HepG2 (cell line): ENCODE data around the gene CAPN15. TPM values are rescaled to one million over a fixed set of nuclear protein-coding genes. Genes with fewer than 3 reads are reported as not detected.

Experiments used
- ATAC-seq: fragments of 200-7000 bp; cut with Tn5 transposase; 3 replicates; pipeline ENCODE4 v1.9.1; 2020; ENCODE audit warnings: mild to moderate bottlenecking, moderate library complexity
- BruUV-seq: library from RNA; stranded (reverse); fragments of 400-500 nt; replicated peaks from 2 replicates; lab custom pipeline; 2021; lab: Mats Ljungman, UMichigan
- CTCF ChIA-PET: fragments of 300-600 bp; formaldehyde crosslinking; extraction: SDS; loops from one replicate; lab custom pipeline; 2021; ENCODE audit warnings: low total read pairs, inconsistent platforms, low intra/inter-chr PET ratio; lab: Yijun Ruan, JAX
- POLR2A ChIA-PET: fragments of 350-600 bp; sonication (Branson Sonifier 250); formaldehyde crosslinking; loops from one replicate; lab custom pipeline; 2020; ENCODE audit warnings: antibody characterized with exemption, inconsistent platforms; lab: Yijun Ruan, JAX
- DNase-seq: peaks from one replicate; pipeline ENCODE4 v3.0.0-alpha.2; 2015; ENCODE audit warnings: low spot score
- FAIRE-seq: peaks from 3 replicates; lab custom pipeline; 2011; peaks lifted over from hg19 to GRCh38; lab: Jason Lieb, UNC
- H2AFZ ChIP-seq: one replicate; pipeline ENCODE4 v1.6.1; 2011; ENCODE audit warnings: low read length, inconsistent platforms
- H3K27ac ChIP-seq: fragments of 300-600 bp; 3 replicates; pipeline ENCODE4 v1.8.0; 2011; ENCODE audit warnings: mixed run types, mild to moderate bottlenecking, mixed read lengths, low read length, inconsistent platforms; ENCODE audit not compliant: insufficient read depth; ENCODE audit errors: extremely low read length
- H3K27me3 ChIP-seq, 2 experiments: fragments of 200-600 bp in 1 of 2; 2 replicates in 1 of 2; 3 replicates in 1 of 2; pipeline versions ENCODE4 v1.6.0 to v1.8.0; 2011; ENCODE audit warnings: low read length in 2 of 2, mild to moderate bottlenecking in 2 of 2, moderate library complexity in 2 of 2, inconsistent platforms in 1 of 2; ENCODE audit not compliant: insufficient read depth in 2 of 2, control insufficient read depth in 1 of 2
- H3K36me3 ChIP-seq, 2 experiments: fragments of 200-600 bp in 1 of 2; replicated peaks in 1 of 2; 2 replicates in 1 of 2; 3 replicates in 1 of 2; pipeline versions ENCODE4 v1.5.1 to v1.8.0; 2011; ENCODE audit warnings: low read length in 2 of 2, inconsistent platforms in 1 of 2; ENCODE audit not compliant: insufficient read depth in 2 of 2, control insufficient read depth in 1 of 2
- H3K4me1 ChIP-seq: 2 replicates; pipeline ENCODE4 v1.5.1; 2012; ENCODE audit warnings: low read length, inconsistent platforms; ENCODE audit not compliant: insufficient read depth
- H3K4me2 ChIP-seq: 2 replicates; pipeline ENCODE4 v1.6.0; 2011; ENCODE audit warnings: low read depth, low read length, inconsistent platforms
- H3K4me3 ChIP-seq, 3 experiments: fragments of 200-600 bp in 1 of 3; sonication (generic), shearing (Covaris generic) in 1 of 3; replicated peaks in 1 of 3; 2 replicates each; pipeline ENCODE4 v1.5.1; 2011 to 2016; ENCODE audit warnings: low read length in 3 of 3, inconsistent platforms in 2 of 3, low read depth in 2 of 3, mild to moderate bottlenecking in 2 of 3, control low read depth in 1 of 3, mixed read lengths in 1 of 3; ENCODE audit not compliant: insufficient read depth in 1 of 3
- H3K79me2 ChIP-seq: one replicate; pipeline ENCODE4 v1.6.1; 2011; ENCODE audit warnings: low read length, inconsistent platforms; ENCODE audit not compliant: insufficient read depth
- H3K9ac ChIP-seq: 2 replicates; pipeline ENCODE4 v1.6.0; 2011; ENCODE audit warnings: mild to moderate bottlenecking, low read depth, low read length, inconsistent platforms; ENCODE audit not compliant: insufficient read depth
- H3K9me3 ChIP-seq: 2 replicates; pipeline ENCODE4 v1.5.1; 2012; ENCODE audit warnings: mild to moderate bottlenecking, low read length
- H4K20me1 ChIP-seq: 2 replicates; pipeline ENCODE4 v1.6.0; 2011; ENCODE audit warnings: inconsistent platforms, mild to moderate bottlenecking, low read length, moderate library complexity; ENCODE audit not compliant: insufficient read depth
- AGO2 ChIP-seq: fragments of 200-400 bp; formaldehyde crosslinking; optimal IDR thresholded peaks from 2 replicates; pipeline ENCODE3; 2017; ENCODE audit warnings: mild to moderate bottlenecking, low read depth, low read length, moderate library complexity
- HNRNPL ChIP-seq: fragments of 200-400 bp; formaldehyde crosslinking; IDR thresholded peaks from 2 replicates; pipeline ENCODE4 v1.6.1; 2017; ENCODE audit warnings: mild to moderate bottlenecking, low read depth, low read length
- ZFP36L1 ChIP-seq: sonication (generic); formaldehyde crosslinking; IDR thresholded peaks from 2 replicates; pipeline ENCODE4 v1.8.0; 2022; ENCODE audit warnings: mild to moderate bottlenecking, missing genetic modification reagents, moderate library complexity
- ZNF749 ChIP-seq: sonication (generic); formaldehyde crosslinking; IDR thresholded peaks from 2 replicates; pipeline ENCODE4 v1.8.0; 2022; ENCODE audit warnings: mild to moderate bottlenecking, missing genetic modification reagents, moderate library complexity, borderline replicate concordance
- WGBS: methylation state at CpG from one replicate; pipeline ENCODE4 v1.1.6; 2017; ENCODE audit warnings: low lambda C conversion rate; 5-methylcytosine and 5-hydroxymethylcytosine counted together
- in situ Hi-C: cut with HindIII; loops from 2 replicates; pipeline ENCODE4 v1.10.0; 2017; ENCODE audit warnings: low pct_unique_long_range_greater_than_20kb; ENCODE audit not compliant: extremely low pct_ligation_motif_present
- intact Hi-C: fragments of 100-400 bp; cut with micrococcal nuclease; formaldehyde crosslinking; loops from one replicate; pipeline ENCODE4 v1.10.0; 2022; ENCODE audit not compliant: unreplicated experiment
- polyA plus RNA-seq, 8 experiments: library from polyadenylated mRNA; depleted of rRNA in 3 of 8; stranded (reverse) in 7 of 8; unstranded in 1 of 8; fragments of >200 nt; fragmentation: Illumina TruSeq in 4 of 8; extraction: Trizol in 4 of 8; gene quantifications; 2 replicates each; pipeline versions ENCODE4 v1.2.1 to v1.2.3, GENCODE V29; 2011 to 2016; ENCODE audit warnings: low read depth in 4 of 8, missing spikeins in 1 of 8, mixed read lengths in 1 of 8; ENCODE audit not compliant: insufficient read depth in 1 of 8
- total RNA-seq, 5 experiments: library from RNA; depleted of rRNA; stranded (reverse); fragments of >200 nt; fragmentation: Illumina TruSeq; extraction: Trizol; gene quantifications; 2 replicates each; pipeline ENCODE4 v1.2.3, GENCODE V29; 2016; ENCODE audit warnings: low read depth in 1 of 5
- TF ChIP-seq, protein P1 (sequence below): sonication (generic); formaldehyde crosslinking; IDR thresholded peaks from 2 replicates; pipeline ENCODE4 v1.5.0; 2020; ENCODE audit warnings: mild to moderate bottlenecking, missing genetic modification reagents

Gene CAPN15
- total and polyA plus RNA-seq, 2 of the 13 experiments (the other 11 are each of a cell fraction or from before 2014, with no cell fraction given), result 14.9 to 24.5 TPM

DNA sequence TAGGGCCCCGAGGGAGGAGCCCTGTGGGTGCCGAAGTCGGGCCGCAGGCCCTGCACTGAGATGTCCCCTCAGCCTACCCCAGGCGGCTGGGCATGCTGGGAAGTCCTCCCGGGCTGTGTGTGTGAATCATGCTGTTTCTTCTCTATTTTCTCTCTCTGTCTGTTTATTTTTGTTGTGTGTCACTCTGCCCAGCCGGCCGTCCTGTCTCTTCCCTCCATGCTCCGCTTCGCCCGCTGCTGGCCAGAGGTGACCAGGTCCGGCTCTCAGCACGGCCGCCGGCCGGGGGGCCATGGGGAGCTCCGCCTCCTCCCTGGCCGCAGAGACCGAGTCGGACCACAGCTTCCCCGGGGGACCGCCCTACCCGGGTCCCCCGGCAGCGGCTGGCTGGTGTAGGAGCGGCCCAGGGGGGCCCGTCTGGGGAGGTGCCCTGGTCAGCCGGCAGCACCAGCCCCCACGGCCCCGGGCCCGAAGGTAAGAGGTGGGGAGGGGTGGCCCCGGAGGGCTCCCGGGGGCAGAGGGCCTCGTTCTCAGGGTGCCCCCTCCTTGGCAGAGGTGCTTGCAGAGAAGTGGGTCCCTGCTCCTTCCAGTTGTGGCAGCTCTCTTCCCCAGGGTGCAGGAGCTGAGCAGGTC, 12.5 kb downstream of the CAPN15 start:
- no peak overlapping the region for H2AFZ ChIP-seq
- H3K27me3 ChIP-seq, result no peaks in the 10 kb centered on the region
- BruUV-seq, result no TSS peak
- no peak overlapping the region for H3K9ac ChIP-seq
- no peak overlapping the region for H3K4me3 ChIP-seq
- no peak for DNase-seq
- 97% methylated on average over 25 of the region's 34 CpGs for WGBS
- CTCF ChIA-PET, result no interaction called here
- H3K27ac ChIP-seq, result no peak overlapping the region
- TF ChIP-seq ZNF749 (CRISPR knock-in tag) (no peak), ZFP36L1 (CRISPR knock-in tag) (no peak), AGO2 (peak; percentile 16)
- TF ChIP-seq, all 625 proteins: peak for 1
- H3K79me2 ChIP-seq, result peaks cover 57% of the 10 kb centered on the region
- in situ Hi-C loops (no loop called here), intact Hi-C loops (no loop called here)
- no peaks in the 10 kb centered on the region for H3K9me3 ChIP-seq
- no peaks in the 10 kb centered on the region for H4K20me1 ChIP-seq
- peaks cover 28% of the 10 kb centered on the region for H3K4me1 ChIP-seq
- POLR2A ChIA-PET, result no interaction called here
- no peak for ATAC-seq
- peaks cover 13 to 20% of the 10 kb centered on the region in 2 experiments; a peak in 4 of 5 replicates for H3K36me3 ChIP-seq
- H3K4me2 ChIP-seq, result no peak overlapping the region
- FAIRE-seq, result no peak

DNA sequence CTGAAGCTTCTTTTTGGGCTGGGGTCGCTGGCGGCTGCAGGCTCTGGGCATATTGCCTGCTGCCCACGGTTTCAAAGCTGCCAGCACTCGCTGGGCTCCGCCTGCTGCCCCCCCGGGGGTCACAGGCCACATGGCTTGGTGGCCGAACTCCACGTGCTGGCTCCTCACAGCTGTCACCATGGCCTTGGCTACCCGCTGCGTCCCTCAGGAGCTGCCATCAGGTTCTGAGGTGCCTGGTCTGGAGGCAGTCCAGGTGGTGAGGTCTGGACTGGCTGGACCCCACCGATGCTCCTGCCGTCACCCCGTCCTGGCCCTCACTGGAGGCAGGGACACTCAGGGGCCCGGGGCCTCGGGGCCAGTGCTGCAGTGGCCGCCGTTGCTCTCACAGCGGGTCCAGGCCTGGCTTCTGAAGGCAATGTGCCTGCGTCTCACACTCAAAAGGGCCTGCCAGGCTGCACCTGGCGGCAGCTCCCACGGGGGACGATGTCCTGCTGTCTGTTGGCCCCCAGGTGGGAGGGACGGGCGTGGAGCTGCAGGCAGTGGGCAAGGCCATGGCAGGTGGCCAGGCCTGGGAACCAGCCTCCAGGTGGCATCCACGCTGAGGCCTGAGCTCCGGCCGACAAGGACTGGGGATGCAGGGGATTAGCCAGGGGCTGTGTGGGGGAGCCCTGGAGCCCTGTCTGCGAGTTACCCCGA, 13.3 kb downstream of the CAPN15 start:
- H4K20me1 ChIP-seq, result no peaks in the 10 kb centered on the region
- intact Hi-C loops, result no loop called here
- TF ChIP-seq AGO2 (peak; percentile 52), HNRNPL (peak; percentile 66; the same call in 1 of the 2 replicates)
- TF ChIP-seq, protein P1, sequence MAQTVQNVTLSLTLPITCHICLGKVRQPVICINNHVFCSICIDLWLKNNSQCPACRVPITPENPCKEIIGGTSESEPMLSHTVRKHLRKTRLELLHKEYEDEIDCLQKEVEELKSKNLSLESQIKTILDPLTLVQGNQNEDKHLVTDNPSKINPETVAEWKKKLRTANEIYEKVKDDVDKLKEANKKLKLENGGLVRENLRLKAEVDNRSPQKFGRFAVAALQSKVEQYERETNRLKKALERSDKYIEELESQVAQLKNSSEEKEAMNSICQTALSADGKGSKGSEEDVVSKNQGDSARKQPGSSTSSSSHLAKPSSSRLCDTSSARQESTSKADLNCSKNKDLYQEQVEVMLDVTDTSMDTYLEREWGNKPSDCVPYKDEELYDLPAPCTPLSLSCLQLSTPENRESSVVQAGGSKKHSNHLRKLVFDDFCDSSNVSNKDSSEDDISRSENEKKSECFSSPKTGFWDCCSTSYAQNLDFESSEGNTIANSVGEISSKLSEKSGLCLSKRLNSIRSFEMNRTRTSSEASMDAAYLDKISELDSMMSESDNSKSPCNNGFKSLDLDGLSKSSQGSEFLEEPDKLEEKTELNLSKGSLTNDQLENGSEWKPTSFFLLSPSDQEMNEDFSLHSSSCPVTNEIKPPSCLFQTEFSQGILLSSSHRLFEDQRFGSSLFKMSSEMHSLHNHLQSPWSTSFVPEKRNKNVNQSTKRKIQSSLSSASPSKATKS, result no peak
- TF ChIP-seq, all 625 proteins: peak for 2
- WGBS, result 95% methylated on average over 11 of the region's 29 CpGs
- in situ Hi-C loops, result no loop called here
- no peaks in the 10 kb centered on the region for H3K27me3 ChIP-seq
- no peak overlapping the region for H2AFZ ChIP-seq
- H3K4me3 ChIP-seq, result no peak overlapping the region
- BruUV-seq, result no TSS peak
- CTCF ChIA-PET, result no interaction called here
- no peak overlapping the region for H3K9ac ChIP-seq
- ATAC-seq (no peak), FAIRE-seq (no peak), DNase-seq (no peak)
- peaks cover 53% of the 10 kb centered on the region for H3K79me2 ChIP-seq
- H3K4me2 ChIP-seq, result no peak overlapping the region
- peaks cover 13 to 16% of the 10 kb centered on the region in 2 experiments; a peak in 4 of 5 replicates for H3K36me3 ChIP-seq
- no peaks in the 10 kb centered on the region for H3K9me3 ChIP-seq
- POLR2A ChIA-PET, result no interaction called here
- no peak overlapping the region for H3K27ac ChIP-seq
- H3K4me1 ChIP-seq, result peaks cover 21% of the 10 kb centered on the region
